ENCODE measurements around the gene KANK4. TPM values are rescaled to one million over a fixed set of nuclear protein-coding genes. Genes with fewer than 3 reads are reported as not detected.

The KANK4 gene
- total and polyA plus RNA-seq, 2 of the 4 experiments (the other 2 are of a cell fraction): not detected

GRCh38 chr1:62341089-62341488 lies 21.9 kb upstream of the KANK4 start:
- H3K4ac ChIP-seq (ENCODE audit: low read depth, low read length): no peak overlapping the region
- H2BK20ac ChIP-seq (ENCODE audit: low read depth, low read length): no peak overlapping the region
- H4K91ac ChIP-seq (ENCODE audit: insufficient read depth, low read depth, low read length): no peak overlapping the region
- H3K27me3 ChIP-seq (ENCODE audit: control insufficient read depth, insufficient read depth, low read length): no peaks in the 10 kb centered on the region
- BruUV-seq (replicated peaks): no TSS peak
- H3K14ac ChIP-seq (replicated peaks; ENCODE audit: low read depth, low read length): no peak overlapping the region
- 100% methylated on average over 2 of the region's 3 CpGs; no CpG with 5 or more reads in 1 of the 2 experiments for WGBS, 2 experiments (ENCODE audit: extremely low coverage in 2 of 2, insufficient read length in 1 of 2)
- CTCF ChIA-PET: no interaction called here
- no peaks in the 10 kb centered on the region for H3K36me3 ChIP-seq (ENCODE audit: control insufficient read depth, insufficient read depth, low read length)
- no peak overlapping the region for H2AK9ac ChIP-seq (replicated peaks; ENCODE audit: low read depth, low read length, poor library complexity)
- no peak overlapping the region for H3K18ac ChIP-seq (ENCODE audit: low read depth, low read length)
- H3K4me1 ChIP-seq (ENCODE audit: control insufficient read depth, insufficient read depth, low read length): no peaks in the 10 kb centered on the region
- H3K79me1 ChIP-seq (ENCODE audit: low read depth in 1 of 2, low read length in 2 of 2): no peaks in the 10 kb centered on the region
- H2BK15ac ChIP-seq (ENCODE audit: low read depth, low read length): no peak overlapping the region
- H2BK5ac ChIP-seq (ENCODE audit: low read depth, low read length, poor library complexity, severe bottlenecking): no peak overlapping the region
- DNase-seq: no peak
- intact Hi-C loops (cut with micrococcal nuclease): no loop called here
- dilution Hi-C loops (cut with HindIII; ENCODE audit: low sequenced_read_pairs, unreplicated experiment): no loop called here
- no peak overlapping the region for H3K56ac ChIP-seq (ENCODE audit: extremely low read depth, insufficient read depth, low read length)
- no peak overlapping the region for H3K9ac ChIP-seq (ENCODE audit: low read depth, low read length)
- no peak overlapping the region for H3K23ac ChIP-seq (ENCODE audit: low read depth, low read length)
- H4K5ac ChIP-seq (ENCODE audit: low read depth, low read length): no peak overlapping the region
- no peak overlapping the region for H4K8ac ChIP-seq (ENCODE audit: low read depth in 2 of 2, low read length in 2 of 2)
- POLR2A ChIA-PET (ENCODE audit: unreplicated experiment): no interaction called here
- 0 out of 2 replicates have a peak, but pooled peaks cover 2% of the 10 kb centered on the region for H3K9me3 ChIP-seq (ENCODE audit: control insufficient read depth, insufficient read depth, low read length)
- TF ChIP-seq SMC3 (IDR thresholded peaks at IDR 0.05; ENCODE audit: low read depth, low read length): no peak
- no peak for TF ChIP-seq RAD21 (IDR thresholded peaks at IDR 0.05; ENCODE audit: low read length)
- TF ChIP-seq POLR2A (IDR thresholded peaks at IDR 0.05; ENCODE audit: low read depth, low read length): no peak
- no peak for TF ChIP-seq ELK1 (IDR thresholded peaks at IDR 0.05; ENCODE audit: borderline replicate concordance, low read depth, low read length)
- no peak for TF ChIP-seq RFX5 (IDR thresholded peaks at IDR 0.05; ENCODE audit: low read depth, low read length)
- no peak for TF ChIP-seq CEBPB (IDR thresholded peaks at IDR 0.05; ENCODE audit: low read depth, low read length)
- no peak for TF ChIP-seq NFE2L2 (IDR thresholded peaks at IDR 0.05; ENCODE audit: low read depth, low read length)
- TF ChIP-seq MAFK (IDR thresholded peaks at IDR 0.05; ENCODE audit: low read depth, low read length): no peak
- TF ChIP-seq CTCF (conservative IDR thresholded peaks at IDR 0.05; ENCODE audit: low read depth, low read length): no peak
- TF ChIP-seq FOS (IDR thresholded peaks at IDR 0.05; ENCODE audit: low read depth, low read length): no peak
- TF ChIP-seq BHLHE40 (IDR thresholded peaks at IDR 0.05; ENCODE audit: low read depth, low read length): no peak
- no peak for TF ChIP-seq MAZ (IDR thresholded peaks at IDR 0.05; ENCODE audit: borderline replicate concordance, low read depth, low read length)
- no peak for TF ChIP-seq USF2 (IDR thresholded peaks at IDR 0.05; ENCODE audit: low read depth, low read length)
- no peak for TF ChIP-seq MXI1 (IDR thresholded peaks at IDR 0.05; ENCODE audit: borderline replicate concordance, low read depth, low read length)
- H2AFZ ChIP-seq (replicated peaks; ENCODE audit: low read length, poor library complexity): no peak overlapping the region
- in situ Hi-C loops (cut with MboI; ENCODE audit: low sequenced_read_pairs): no loop called here
- no peak overlapping the region for H3K4me3 ChIP-seq (ENCODE audit: insufficient read depth, low read depth, low read length)
- no peak for ATAC-seq (ENCODE audit: low read depth)
- H2AK5ac ChIP-seq (ENCODE audit: low read depth, low read length): no peak overlapping the region
- no peaks in the 10 kb centered on the region for H3K9me1 ChIP-seq (ENCODE audit: insufficient read depth, low read length)
- H4K20me1 ChIP-seq (ENCODE audit: insufficient read depth, low read length): no peaks in the 10 kb centered on the region
- H2BK120ac ChIP-seq (ENCODE audit: low read depth, low read length): no peak overlapping the region
- no peak overlapping the region for H3K4me2 ChIP-seq (ENCODE audit: low read depth, low read length)
- H3K27ac ChIP-seq (ENCODE audit: insufficient read depth, low read length): no peak overlapping the region

All from IMR-90 (cell line).